Smooth muscle cell of the brain vasculature (primary cell): ENCODE results near the gene ESR2.
"Not testable (repeated sequence)": the region's sequence is repeated elsewhere in the genome, so short reads cannot be mapped to it uniquely, and the experiment has no call there.

ENCODE experiments used
- DNase-seq: peaks from one replicate; pipeline ENCODE4 v3.0.0-alpha.2; 2012; ENCODE audit warnings: low read depth, low spot score

Gene ESR2

DNA sequence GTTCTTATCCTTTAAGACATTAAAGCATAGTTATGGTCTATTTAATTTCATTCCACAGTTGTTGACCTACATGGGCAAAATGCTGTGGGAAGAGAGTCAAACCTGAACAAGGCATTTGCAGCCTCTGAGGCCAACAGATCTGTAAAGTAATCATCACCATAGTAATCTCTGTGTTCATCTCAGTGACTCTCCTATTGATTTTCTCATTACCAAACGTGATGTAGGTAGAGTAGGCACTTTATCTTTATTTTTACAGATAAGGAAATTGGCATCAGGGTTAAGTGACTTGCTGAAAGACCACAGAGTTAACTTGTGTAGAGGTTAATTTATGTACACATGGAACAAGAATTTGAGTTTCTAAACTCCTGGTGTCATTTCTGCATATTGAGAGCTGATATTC, 203.0 kb downstream of the ESR2 start:
- no peak for DNase-seq

DNA sequence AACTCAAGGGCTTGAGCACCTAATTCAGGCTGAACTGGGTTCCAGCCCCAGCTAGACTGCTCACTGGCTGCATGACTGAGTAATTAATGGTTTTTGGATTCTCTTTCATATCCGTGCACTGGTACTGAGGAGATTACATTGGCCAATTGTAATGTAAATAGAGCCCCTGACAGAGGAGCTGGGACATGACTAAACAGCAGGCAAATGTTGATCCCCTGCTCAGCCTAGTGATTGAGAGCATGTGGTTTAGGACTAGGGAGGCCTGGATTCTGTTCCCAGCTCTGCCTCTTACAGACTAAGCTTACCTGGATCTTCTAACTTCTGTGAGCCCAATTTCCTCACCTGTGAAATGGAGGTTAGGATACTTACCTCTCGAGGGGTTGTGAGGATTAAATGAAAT, 204.3 kb downstream of the ESR2 start:
- no peak for DNase-seq

DNA sequence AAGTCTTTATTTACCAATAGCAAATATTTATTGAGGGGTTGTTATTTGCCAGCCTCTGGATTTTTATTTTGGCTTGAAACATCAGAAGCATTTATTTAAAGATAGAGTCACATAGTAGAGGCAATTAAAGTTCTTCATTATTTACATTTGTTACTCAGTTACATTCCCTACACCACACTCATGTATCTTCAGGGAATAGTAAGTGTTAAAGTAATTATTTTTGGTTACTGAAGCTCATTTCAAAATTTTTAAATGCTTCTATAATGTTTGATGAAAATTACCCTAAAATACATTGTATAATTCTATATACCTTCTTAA, 205.6 kb downstream of the ESR2 start:
- DNase-seq: no peak

DNA sequence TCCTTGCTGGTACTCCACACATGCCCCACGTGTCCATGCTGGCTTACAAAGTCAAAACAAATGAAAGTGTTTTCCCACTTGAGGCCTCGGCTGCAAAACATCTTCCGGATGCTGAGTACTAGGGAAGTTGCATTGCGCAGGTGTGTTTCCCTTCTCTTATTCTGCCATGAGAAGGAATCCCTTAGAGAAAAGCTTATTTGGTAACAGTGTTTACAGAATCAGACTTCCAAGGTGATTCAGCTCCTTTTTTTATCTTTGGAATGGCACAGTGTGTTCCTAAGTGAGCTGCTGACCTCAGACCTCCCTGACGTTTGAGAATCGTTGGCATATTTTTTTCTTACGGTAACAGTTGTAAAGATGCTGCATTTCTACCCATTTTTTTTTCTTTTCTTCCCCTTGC, 211.3 kb downstream of the ESR2 start:
- no peak for DNase-seq

DNA sequence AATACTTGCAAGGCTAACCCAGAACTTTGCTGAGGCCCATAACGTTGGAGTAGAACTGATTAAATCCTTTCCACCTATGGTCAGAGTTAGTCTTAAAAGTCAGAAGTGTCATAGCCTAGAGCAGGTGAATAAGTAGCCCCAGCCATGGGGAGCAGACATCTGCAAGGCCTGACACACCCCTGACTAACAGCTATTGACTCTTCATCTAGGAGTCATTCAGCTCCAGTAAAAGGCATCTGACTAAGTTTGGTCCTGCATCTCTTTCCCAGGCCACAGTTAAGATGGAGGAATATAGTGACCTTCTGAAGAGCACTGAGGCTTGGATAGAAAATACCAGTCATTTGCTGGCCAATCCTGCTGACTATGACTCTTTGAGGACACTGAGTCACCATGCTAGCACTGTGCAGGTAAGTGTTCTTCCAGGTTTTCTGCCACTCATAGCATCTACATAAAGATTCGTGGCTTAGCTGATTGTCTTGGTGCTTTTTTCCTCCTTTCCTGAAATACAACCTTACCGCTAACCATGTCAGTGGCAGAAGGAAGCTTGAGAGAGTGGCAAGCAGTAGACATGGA, 212.9 kb downstream of the ESR2 start:
- DNase-seq: no peak

DNA sequence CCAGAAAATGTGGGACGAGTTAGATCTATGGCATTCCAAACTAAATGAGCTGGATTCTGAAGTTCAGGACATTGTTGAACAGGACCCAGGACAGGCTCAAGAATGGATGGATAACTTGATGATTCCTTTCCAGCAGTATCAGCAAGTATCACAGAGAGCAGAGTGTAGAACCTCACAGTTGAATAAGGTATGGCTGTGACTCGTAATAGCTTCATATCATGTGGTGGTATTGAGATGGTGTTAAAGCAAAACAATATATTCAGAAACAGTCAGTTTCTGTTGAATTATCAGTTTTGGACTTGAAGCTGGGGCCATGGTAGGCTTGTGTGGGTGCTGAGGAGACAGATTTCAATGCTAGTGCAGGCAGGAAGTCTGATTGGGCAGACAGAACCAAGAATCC, 213.7 kb downstream of the ESR2 start:
- no peak for DNase-seq

DNA sequence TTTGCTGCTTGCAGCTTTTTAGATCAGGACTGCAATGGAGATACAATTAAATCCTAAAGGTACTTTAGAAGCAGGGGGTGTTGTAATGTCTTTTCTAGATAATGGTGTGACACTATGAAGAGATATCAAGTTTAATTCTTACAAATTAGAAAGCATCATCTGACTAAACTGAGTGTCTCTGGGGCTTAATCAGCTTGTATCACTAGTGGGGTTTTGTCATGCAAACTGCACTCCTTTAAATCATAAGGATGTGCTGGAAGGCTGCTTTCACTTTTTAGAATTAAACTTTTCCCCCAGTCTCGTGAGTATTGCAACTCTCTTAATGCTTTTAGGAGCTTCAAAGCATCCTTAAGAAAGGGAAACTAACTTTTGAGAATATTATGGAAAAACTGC, 218.6 kb downstream of the ESR2 start:
- DNase-seq: no peak

DNA sequence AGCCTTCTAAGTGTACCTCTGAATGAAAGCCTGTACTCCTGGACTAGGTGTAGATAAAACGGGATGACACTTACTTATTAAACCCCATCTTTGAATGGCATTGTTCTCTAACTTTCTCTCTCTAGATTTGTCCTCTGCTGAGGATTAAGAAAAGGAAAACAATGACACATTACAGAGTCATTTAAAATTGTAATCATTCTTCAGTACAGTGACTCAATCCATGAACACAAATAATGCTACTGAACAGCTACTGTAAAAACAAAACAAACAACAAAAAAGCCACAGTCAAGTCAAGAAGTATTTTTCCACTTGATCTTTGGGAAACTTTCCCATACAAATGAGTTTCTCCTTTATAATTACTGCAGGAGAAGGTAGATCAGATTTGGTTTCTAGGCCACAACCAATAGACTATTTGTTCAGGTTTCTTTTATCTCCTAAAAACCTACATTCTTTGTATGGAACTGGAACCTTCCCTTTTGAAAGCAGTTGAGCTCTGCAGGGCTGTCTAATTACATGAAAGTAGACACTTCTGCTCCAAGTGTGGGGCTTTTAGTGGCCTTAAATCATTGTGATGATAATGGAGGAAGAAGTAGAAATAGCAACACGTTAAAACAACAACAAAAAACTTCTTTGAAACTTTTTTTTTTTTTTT, 219.1 kb downstream of the ESR2 start:
- DNase-seq: no peak

DNA sequence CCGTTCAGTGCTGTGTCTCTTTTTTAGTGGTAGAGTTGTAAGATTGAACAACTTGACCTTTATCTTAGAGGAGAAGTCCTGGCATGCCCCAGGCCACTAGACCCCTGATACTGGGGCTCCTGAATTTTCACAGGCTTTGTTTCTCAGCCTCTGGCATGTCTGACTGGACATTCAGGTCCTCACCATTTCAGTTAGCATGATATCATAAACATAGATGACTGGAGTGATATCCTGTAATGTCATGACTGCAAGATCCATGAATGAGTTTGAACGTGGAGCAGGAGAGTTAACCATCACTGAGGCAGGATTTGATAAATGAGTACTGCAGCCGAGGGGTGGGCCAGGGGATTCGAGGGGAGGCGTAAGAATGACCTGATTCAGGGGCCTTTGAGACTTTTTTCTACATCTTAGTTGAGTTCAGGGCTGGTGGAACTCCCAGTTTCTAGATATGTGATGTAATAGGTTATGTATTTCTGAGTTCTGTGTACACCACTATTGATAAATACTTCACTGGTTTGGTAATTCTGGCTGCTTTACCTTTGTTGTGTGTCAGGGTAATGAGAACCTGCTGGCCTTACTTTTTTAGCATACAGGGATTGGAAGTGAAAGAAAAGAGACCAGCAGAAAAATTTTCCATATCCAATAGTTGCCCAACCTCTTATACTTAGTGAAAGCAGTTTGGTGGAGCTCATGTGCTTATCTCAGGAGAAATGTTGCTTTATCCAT, 224.4 kb downstream of the ESR2 start:
- no peak for DNase-seq

DNA sequence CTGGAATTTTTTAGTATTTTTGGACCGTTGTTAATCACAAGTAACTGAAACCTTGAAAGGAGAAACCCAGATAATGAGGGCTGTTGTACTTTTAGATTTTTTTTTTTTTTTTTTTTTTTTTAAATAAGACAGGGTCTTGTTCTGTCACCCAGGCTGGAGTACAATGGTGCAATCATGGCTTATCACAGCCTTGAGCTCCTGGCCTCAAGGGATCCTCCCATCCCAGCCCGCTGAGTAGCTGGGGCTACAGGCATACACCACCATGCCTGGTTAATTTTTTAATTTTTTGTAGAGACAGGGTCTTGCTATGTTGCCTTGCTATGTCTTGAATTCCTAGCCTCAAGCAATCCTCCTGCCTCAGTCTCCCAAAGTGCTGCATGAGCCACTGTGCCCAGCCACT, 229.7 kb downstream of the ESR2 start:
- no peak for DNase-seq

DNA sequence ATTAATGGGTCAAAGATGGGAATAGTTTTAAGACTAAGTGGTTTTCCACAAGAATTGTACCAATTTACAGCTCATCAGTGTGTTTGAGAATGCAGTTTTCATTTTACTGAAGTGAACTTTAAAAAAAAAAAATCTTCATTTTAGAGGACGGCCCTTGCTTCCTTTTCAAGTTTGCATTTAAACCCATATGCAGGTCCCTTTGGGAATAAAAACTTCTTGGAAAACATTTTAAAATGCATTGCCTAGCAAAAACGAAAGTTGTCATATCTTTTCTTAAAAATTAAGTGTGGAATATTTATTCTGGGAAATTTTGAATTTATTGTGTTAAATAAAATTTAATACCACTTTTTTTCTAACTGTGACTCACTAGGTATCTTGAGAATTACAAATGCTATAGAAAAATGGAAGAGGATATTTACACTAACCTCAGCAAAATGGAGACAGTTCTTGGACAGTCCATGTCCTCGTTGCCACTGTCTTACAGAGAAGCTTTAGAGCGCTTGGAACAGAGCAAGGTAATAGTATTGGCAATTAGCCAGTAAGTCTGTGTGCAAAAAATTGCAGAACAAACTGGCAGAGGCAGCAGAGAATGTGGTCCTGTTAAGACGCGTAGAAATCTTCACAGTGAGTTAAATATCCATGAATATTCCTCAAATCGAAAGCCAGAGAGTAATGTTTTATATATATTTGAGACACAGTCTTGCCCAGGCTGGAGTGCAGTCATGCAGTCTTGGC, 231.6 kb downstream of the ESR2 start:
- no peak for DNase-seq

DNA sequence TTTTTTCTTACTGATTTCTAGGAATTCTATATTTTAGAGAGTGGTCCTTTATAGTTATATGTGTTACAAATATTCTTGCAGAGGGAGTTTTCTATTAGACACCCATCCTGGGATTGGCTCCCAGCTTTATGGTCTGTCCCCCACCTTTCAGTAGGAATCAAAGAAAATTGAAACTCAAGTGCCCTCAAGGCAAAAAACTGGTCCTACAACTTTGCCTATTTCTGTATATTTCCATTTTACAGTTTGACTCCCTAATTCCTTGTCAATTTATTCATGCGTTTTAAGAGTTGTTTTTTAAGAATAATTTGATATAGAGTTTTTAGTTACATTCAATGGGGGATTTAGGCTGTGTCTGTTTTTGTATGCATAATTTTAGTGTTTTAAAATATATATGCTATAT, 232.5 kb downstream of the ESR2 start:
- DNase-seq: no peak

DNA sequence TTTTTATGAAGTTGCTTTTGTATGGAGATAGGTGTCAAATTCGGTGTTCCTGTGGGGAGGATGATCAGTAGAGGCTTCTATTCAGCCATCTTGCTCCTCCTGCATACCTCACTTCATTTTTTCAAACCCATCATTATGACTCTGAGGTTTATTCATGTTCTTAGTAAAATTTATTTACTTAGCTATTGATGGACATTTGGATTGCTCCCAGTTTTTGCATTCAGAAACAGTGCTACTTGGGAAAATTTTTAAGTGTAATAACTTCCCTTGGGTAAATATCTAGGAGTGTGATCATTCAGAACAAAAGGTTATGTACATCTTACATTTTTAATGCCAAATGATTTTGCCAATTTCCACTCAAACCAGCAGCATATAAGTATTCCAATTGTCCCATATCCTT, 233.1 kb downstream of the ESR2 start:
- DNase-seq: no peak

DNA sequence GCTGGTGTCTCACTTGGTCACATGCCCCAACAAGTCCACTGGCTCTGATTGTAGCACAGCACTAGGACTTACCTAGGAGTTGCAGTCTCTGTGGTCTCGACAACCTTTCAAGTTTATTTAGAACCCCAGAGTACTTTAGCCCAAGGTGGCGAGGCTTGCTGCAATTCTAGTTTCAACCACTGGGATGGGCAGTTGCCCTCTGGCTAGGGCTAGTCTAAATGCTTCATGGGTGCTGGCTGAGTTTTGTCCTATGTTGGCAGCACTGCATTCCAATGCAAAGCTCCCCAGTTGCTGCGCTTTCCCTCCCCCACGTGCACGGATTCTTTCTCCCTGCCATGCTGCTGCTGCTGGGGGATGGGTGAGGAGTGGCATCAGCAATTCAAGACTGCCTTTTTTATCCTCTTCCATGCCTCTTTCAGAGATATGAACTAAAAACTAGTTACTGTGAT, 233.5 kb downstream of the ESR2 start:
- no peak for DNase-seq

DNA sequence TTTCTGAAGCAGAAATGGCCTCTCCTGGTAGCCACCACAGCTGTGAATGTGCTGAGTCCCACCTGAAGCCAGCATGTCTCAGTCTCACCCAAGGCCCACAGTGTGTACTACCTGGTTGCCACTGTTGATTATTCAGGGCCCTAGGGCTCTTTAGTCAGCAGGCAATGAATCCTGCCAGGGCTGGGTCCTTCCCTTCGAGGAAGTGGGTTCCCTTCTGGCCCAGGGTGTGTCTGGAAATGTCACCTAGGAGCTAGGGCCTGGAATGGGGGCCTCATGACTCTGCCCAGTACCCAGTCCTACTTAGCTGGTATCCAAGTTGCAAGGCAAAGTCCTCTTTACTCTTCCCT, 234.0 kb downstream of the ESR2 start:
- DNase-seq: no peak

DNA sequence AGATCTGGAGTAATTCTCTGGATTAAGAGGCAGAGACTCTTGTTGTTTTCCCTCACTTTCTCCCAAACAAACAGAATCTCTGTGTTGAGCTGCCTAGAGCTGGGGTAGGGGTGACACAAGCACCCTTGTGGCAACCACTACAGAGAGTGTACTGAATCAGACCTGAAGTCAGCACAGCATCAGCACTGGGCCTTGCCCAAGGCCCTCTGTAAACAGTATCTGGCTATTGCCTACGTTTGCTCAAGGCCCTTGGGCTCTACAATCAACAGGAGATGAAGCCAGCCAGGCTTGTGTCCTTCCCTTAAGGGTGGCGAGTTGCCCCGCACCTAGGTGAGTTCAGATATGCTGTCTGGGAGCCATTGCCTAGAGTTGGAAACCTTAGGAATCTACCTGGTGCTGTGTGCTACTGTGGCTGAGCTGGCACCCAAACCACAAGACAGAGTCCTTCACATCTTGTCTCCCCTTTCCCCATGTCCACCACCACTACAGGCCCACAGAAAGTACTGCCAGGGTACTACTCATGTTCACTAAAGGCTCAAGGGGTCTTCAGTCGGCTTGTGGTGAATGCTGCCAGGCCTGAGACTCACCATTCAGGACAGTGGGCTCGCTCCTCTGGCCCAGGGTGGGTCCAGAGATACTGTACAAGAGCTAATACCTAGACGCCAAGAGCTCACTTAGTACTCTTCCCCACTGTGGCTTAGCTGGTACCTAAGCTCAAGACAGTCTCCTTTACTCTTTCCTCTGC, 234.5 kb downstream of the ESR2 start:
- DNase-seq: no peak

DNA sequence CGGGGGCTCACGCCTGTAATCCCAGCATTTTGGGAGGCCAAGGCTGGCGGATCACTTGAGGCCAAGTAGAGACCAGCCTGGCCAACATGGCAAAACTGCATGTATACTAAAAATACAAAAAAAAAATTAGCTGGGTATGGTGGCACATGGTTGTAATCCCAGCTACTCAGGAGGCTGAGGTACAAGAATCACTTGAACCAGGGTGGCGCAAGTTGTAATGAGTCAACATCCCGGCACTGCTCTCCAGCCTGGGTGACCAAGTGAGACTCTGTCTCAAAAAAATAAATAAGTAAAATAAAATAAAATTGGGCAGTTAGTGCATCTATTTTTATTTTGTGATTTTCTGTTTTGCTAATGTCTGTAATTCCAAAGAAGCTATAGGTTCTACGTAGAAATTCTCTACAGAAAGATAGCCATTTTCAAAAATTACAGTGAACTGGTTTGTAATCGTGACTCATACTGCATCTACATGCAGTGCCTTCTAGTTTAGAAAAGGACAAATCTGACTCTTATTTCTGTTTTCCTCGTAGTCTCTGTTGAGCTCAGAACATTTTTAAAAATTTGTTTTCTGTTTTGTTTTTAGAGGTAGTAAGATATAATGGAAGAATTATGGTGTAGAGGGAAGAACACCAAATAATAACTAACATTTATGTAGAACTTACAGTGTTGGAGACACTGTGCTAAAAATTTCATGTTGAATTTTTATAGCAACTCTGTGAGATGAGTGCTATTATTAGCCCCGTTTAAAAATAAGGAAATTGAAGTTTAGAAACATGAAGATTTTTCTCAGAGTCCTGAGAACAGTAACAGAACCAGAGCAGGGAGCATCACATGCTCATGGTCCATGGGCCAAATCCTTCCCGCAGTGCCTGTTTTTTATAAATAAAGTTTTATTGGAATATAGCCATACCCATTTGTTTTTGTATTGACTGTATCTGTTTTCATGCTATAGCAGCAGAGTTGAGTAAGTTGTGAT, 240.2 kb downstream of the ESR2 start:
- DNase-seq: no peak

DNA sequence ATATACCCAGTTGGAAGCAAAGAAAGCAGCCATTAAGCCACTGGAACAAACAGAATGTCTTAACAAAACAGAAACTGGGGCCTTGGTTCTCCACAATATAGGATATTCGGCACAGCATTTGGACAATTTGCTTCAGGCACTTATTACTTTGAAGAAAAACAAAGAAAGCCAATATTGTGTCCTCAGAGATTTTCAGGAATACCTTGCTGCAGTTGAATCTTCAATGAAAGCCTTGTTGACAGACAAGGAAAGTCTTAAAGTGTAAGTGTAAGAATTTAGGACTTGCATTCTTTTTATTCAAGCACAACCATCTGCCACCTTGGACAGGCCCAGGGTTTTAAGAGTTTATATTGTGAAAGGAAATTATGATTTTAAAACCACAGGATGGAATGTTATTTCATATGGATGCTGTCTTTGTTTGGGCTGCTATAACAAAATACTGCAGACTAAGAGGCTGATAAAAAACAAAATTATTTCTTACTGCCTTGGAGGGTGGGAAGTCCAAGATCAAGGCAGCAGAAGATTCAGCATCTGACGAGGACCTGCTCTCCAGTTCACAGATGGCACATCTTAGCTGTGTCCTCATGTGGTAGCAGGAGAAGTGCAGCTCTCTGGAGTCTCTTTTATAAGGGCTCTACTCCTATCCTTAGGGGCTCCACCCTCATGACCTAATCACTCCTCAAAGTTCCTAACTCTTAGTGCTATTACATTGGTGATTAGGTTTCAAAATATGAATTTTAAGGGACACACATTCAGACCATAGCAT, 244.4 kb downstream of the ESR2 start:
- no peak for DNase-seq

DNA sequence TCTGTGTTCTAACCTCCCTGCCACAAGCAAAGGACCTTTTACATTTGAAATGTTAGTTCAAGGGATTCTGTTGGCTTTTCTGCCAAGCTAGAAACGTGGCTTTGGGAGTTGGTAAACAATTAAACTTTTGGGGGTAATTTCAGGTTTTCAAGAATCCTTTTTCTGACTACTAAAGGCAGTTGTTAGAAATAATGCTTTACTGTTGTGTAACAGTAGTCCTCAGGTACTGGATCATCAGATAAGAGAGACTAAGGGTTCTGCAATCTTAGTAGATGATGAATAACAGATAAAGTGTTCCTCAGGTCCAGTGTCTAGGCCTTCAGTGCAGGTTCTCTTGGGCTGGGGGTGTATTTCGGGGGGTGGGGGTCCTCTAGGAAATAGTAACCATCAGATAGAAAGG, 249.1 kb downstream of the ESR2 start:
- no peak for DNase-seq

DNA sequence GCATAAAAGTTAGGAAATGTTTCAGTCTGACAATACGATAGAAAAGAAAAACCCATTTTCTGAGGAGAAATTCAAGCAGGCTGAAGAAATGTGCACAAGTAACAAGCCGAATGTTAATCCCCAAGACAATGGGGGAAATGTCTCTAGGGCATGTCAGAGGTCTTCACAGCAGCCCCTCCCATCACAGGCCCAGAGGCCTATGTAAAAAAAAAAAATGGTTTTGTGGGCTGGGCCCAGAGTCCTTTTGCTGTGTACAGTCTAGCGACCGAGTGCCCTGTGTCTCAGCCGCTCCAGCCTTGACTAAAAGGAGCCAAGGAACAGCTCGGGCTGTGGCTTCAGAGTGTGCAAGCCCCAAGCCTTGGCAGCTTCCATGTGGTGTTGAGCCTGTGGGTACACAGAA, 250.9 kb downstream of the ESR2 start:
- DNase-seq: not testable (repeated sequence)
